Peyer's patch (tissue), 4 donors: ENCODE results near the gene RNF13.

ENCODE experiments used
- POLR2A ChIP-seq, 2 donors: fragments of 450-650 bp; IDR thresholded peaks; one replicate each; pipeline ENCODE4 v1.5.1; 2017; ENCODE audit warnings: antibody characterized with exemption in 2 of 2, mild to moderate bottlenecking in 2 of 2, moderate library complexity in 2 of 2
- TF ChIP-seq, protein P1 (sequence below), 6 experiments: fragments of 450-650 bp in 4 of 6; fragments of 200-600 bp in 2 of 6; sonication (generic) in 1 of 6; IDR thresholded peaks; one replicate each; pipeline ENCODE4 v1.5.1; 2017 to 2019; ENCODE audit warnings: antibody characterized with exemption in 6 of 6, mild to moderate bottlenecking in 3 of 6, moderate library complexity in 1 of 6

DNA sequence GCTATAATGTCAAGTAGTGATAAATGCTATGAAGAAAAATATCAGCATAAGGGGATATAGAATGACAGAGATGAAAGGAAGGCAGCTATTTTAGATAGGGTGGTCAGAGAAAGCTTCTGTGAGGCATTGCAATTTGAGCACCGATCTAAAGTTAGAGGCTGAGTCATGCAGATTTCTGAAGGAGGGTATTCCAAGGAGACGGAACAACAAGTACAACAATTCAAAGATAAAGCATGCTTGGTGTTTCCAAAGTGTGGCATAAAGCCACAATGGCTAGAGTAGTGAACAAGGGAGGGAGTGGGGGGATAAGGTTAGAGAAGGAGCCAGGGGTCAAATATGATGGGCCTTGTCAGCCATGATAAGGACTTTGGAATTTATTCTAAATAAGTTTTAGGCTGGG, 85.8 kb downstream of the RNF13 start:
- TF ChIP-seq POLR2A (IDR thresholded peaks at IDR 0.05) = no peak
- TF ChIP-seq, protein P1, sequence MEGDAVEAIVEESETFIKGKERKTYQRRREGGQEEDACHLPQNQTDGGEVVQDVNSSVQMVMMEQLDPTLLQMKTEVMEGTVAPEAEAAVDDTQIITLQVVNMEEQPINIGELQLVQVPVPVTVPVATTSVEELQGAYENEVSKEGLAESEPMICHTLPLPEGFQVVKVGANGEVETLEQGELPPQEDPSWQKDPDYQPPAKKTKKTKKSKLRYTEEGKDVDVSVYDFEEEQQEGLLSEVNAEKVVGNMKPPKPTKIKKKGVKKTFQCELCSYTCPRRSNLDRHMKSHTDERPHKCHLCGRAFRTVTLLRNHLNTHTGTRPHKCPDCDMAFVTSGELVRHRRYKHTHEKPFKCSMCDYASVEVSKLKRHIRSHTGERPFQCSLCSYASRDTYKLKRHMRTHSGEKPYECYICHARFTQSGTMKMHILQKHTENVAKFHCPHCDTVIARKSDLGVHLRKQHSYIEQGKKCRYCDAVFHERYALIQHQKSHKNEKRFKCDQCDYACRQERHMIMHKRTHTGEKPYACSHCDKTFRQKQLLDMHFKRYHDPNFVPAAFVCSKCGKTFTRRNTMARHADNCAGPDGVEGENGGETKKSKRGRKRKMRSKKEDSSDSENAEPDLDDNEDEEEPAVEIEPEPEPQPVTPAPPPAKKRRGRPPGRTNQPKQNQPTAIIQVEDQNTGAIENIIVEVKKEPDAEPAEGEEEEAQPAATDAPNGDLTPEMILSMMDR (IDR thresholded peaks at IDR 0.05) = no peak
